HUES64 (cell line): ENCODE data around the gene MGA.

Experiments used
- H3K27ac ChIP-seq: 2 replicates; pipeline ENCODE4 v1.7.0; 2013; ENCODE audit warnings: low read depth, low read length, inconsistent platforms
- H3K27me3 ChIP-seq: 2 replicates; pipeline ENCODE4 v1.6.1; 2013; ENCODE audit warnings: mild to moderate bottlenecking, low read length; ENCODE audit not compliant: insufficient read depth
- H3K36me3 ChIP-seq: 2 replicates; pipeline ENCODE4 v1.6.1; 2013; ENCODE audit warnings: mild to moderate bottlenecking, low read length; ENCODE audit not compliant: insufficient read depth
- H3K4me1 ChIP-seq: 2 replicates; pipeline ENCODE4 v1.6.1; 2013; ENCODE audit warnings: mild to moderate bottlenecking, low read length, moderate library complexity; ENCODE audit not compliant: insufficient read depth
- H3K4me3 ChIP-seq: 2 replicates; pipeline ENCODE4 v1.5.1; 2013; ENCODE audit warnings: mild to moderate bottlenecking, low read length, moderate library complexity
- H3K9ac ChIP-seq: 2 replicates; pipeline ENCODE4 v1.6.1; 2013; ENCODE audit warnings: mild to moderate bottlenecking, low read depth, low read length
- H3K9me3 ChIP-seq: 2 replicates; pipeline ENCODE4 v1.6.1; 2013; ENCODE audit warnings: low read depth, low read length; ENCODE audit not compliant: insufficient read depth
- WGBS: fragments of 150-250, 120-280 bp; methylation state at CpG from one replicate; pipeline ENCODE4 v1.1.7; 2013; ENCODE audit warnings: missing lambda C conversion rate; 5-methylcytosine and 5-hydroxymethylcytosine counted together

MGA gene

GRCh38 chr15:41809526-41810220 is 149.5 kb downstream of the MGA start:
- Histone ChIP-seq H3K4me1 (no peaks in the 10 kb centered on the region), H3K9me3 (no peaks in the 10 kb centered on the region), H3K27me3 (no peaks in the 10 kb centered on the region), H3K9ac (no peak overlapping the region), H3K36me3 (no peaks in the 10 kb centered on the region; the same call in 1 of the 2 replicates), H3K4me3 (no peak overlapping the region), H3K27ac (no peak overlapping the region)
- WGBS, result 89% methylated on average over 12 of the region's 12 CpGs

GRCh38 chr15:41810651-41811431 is 150.6 kb downstream of the MGA start:
- Histone ChIP-seq H3K4me1 (no peaks in the 10 kb centered on the region), H3K9ac (no peak overlapping the region), H3K27ac (no peak overlapping the region), H3K4me3 (no peak overlapping the region), H3K36me3 (peaks cover 2% of the 10 kb centered on the region; the same call in 1 of the 2 replicates), H3K27me3 (no peaks in the 10 kb centered on the region), H3K9me3 (no peaks in the 10 kb centered on the region)
- 89% methylated on average over 4 of the region's 5 CpGs for WGBS

- H3K27me3 ChIP-seq, result no peaks in the 10 kb centered on the region
- WGBS, result 63% methylated on average over 18 of the region's 18 CpGs
- H3K9me3 ChIP-seq, result no peaks in the 10 kb centered on the region
- no peaks in the 10 kb centered on the region for H3K4me1 ChIP-seq
- no peak overlapping the region for H3K9ac ChIP-seq
- H3K27ac ChIP-seq, result no peak overlapping the region
- no peak overlapping the region for H3K4me3 ChIP-seq
- peaks cover 6% of the 10 kb centered on the region; the same call in 1 of the 2 replicates for H3K36me3 ChIP-seq
Observed at GRCh38 chr15:41811432-41812195, 151.4 kb downstream of the MGA start.

- no peak overlapping the region for H3K4me3 ChIP-seq
- no peak overlapping the region for H3K27ac ChIP-seq
- H3K4me1 ChIP-seq, result no peaks in the 10 kb centered on the region
- no peaks in the 10 kb centered on the region for H3K27me3 ChIP-seq
- H3K9ac ChIP-seq, result no peak overlapping the region
- H3K9me3 ChIP-seq, result no peaks in the 10 kb centered on the region
- peaks cover 11% of the 10 kb centered on the region for H3K36me3 ChIP-seq
- WGBS, result 92% methylated on average over 11 of the region's 11 CpGs
Observed at GRCh38 chr15:41812820-41813375, 152.7 kb downstream of the MGA start.

- no peak overlapping the region for H3K9ac ChIP-seq
Observed at GRCh38 chr15:41813426-41813825, 153.2 kb downstream of the MGA start.

GRCh38 chr15:41814534-41814933 is 154.3 kb downstream of the MGA start:
- Histone ChIP-seq H3K27ac (no peak overlapping the region), H3K4me3 (no peak overlapping the region), H3K27me3 (no peaks in the 10 kb centered on the region), H3K9ac (no peak overlapping the region), H3K4me1 (no peaks in the 10 kb centered on the region), H3K9me3 (no peaks in the 10 kb centered on the region), H3K36me3 (peaks cover 19% of the 10 kb centered on the region)
- WGBS, result 92% methylated on average over 5 of the region's 5 CpGs

More at GRCh38 chr15:41813426-41813825, 153.2 kb downstream of the MGA start:
- no peak overlapping the region for H3K4me3 ChIP-seq
- H3K9me3 ChIP-seq, result no peaks in the 10 kb centered on the region
- H3K27ac ChIP-seq, result no peak overlapping the region
- 94% methylated on average over 8 of the region's 8 CpGs for WGBS
- no peaks in the 10 kb centered on the region for H3K4me1 ChIP-seq
- peaks cover 16% of the 10 kb centered on the region for H3K36me3 ChIP-seq
- H3K27me3 ChIP-seq, result no peaks in the 10 kb centered on the region

- Histone ChIP-seq H3K4me3 (no peak overlapping the region), H3K9ac (no peak overlapping the region), H3K27ac (no peak overlapping the region), H3K4me1 (no peaks in the 10 kb centered on the region), H3K36me3 (peaks cover 25% of the 10 kb centered on the region), H3K9me3 (no peaks in the 10 kb centered on the region), H3K27me3 (no peaks in the 10 kb centered on the region)
- 96% methylated on average over 9 of the region's 9 CpGs for WGBS
Observed at GRCh38 chr15:41816788-41817187, 156.6 kb downstream of the MGA start.

GRCh38 chr15:41817327-41817726 is 157.1 kb downstream of the MGA start:
- Histone ChIP-seq H3K27me3 (no peaks in the 10 kb centered on the region), H3K9ac (no peak overlapping the region), H3K4me1 (no peaks in the 10 kb centered on the region), H3K4me3 (no peak overlapping the region), H3K36me3 (peaks cover 25% of the 10 kb centered on the region), H3K27ac (no peak overlapping the region), H3K9me3 (no peaks in the 10 kb centered on the region)
- 95% methylated on average over 14 of the region's 14 CpGs for WGBS

GRCh38 chr15:41817781-41818180 is 157.6 kb downstream of the MGA start:
- Histone ChIP-seq H3K27me3 (no peaks in the 10 kb centered on the region), H3K4me1 (no peaks in the 10 kb centered on the region), H3K9me3 (no peaks in the 10 kb centered on the region), H3K4me3 (no peak overlapping the region), H3K36me3 (peaks cover 25% of the 10 kb centered on the region), H3K9ac (no peak overlapping the region), H3K27ac (no peak overlapping the region)
- WGBS, result 93% methylated on average over 6 of the region's 6 CpGs

- WGBS, result 94% methylated on average over 9 of the region's 9 CpGs
- H3K4me1 ChIP-seq, result no peaks in the 10 kb centered on the region
Observed at GRCh38 chr15:41819455-41820050, 159.3 kb downstream of the MGA start.

More at GRCh38 chr15:41819455-41820050, 159.3 kb downstream of the MGA start:
- Histone ChIP-seq H3K27me3 (no peaks in the 10 kb centered on the region), H3K27ac (no peak overlapping the region), H3K36me3 (peaks cover 29% of the 10 kb centered on the region), H3K4me3 (no peak overlapping the region), H3K9me3 (no peaks in the 10 kb centered on the region), H3K9ac (no peak overlapping the region)
